Neutrophil (primary cell): ENCODE data around the gene SLC39A13.

ENCODE experiments used
- H3K27ac ChIP-seq: fragments of 200-600 bp; sonication (generic); 2 replicates; pipeline ENCODE4 v1.5.1; 2016; ENCODE audit warnings: mild to moderate bottlenecking, moderate library complexity
- H3K27me3 ChIP-seq: fragments of 200-600 bp; sonication (generic); 2 replicates; pipeline ENCODE4 v1.6.0; 2016; ENCODE audit warnings: mild to moderate bottlenecking
- H3K36me3 ChIP-seq: fragments of 200-600 bp; sonication (generic); 2 replicates; pipeline ENCODE4 v1.5.1; 2017
- H3K4me1 ChIP-seq, 2 experiments: fragments of 200-600 bp in 1 of 2; sonication (generic) in 1 of 2; 1 replicate in 1 of 2; 2 replicates in 1 of 2; pipeline versions ENCODE4 v1.5.1 to v1.6.1; 2013 to 2016; ENCODE audit warnings: low read depth in 1 of 2, low read length in 1 of 2, mild to moderate bottlenecking in 1 of 2, moderate library complexity in 1 of 2; ENCODE audit not compliant: control insufficient read depth in 1 of 2, insufficient read depth in 1 of 2
- H3K4me3 ChIP-seq, 2 experiments: fragments of 200-600 bp in 1 of 2; sonication (generic) in 1 of 2; 1 replicate in 1 of 2; 2 replicates in 1 of 2; pipeline ENCODE4 v1.5.1; 2013 to 2016; ENCODE audit warnings: low read depth in 1 of 2, low read length in 1 of 2, mild to moderate bottlenecking in 1 of 2, moderate library complexity in 1 of 2
- H3K9me3 ChIP-seq: fragments of 200-600 bp; sonication (generic); 2 replicates; pipeline ENCODE4 v1.5.1; 2016
- CTCF ChIP-seq: fragments of 200-600 bp; sonication (generic); IDR thresholded peaks from 2 replicates; pipeline ENCODE4 v1.5.1; 2016; ENCODE audit warnings: antibody characterized with exemption

The SLC39A13 gene

DNA sequence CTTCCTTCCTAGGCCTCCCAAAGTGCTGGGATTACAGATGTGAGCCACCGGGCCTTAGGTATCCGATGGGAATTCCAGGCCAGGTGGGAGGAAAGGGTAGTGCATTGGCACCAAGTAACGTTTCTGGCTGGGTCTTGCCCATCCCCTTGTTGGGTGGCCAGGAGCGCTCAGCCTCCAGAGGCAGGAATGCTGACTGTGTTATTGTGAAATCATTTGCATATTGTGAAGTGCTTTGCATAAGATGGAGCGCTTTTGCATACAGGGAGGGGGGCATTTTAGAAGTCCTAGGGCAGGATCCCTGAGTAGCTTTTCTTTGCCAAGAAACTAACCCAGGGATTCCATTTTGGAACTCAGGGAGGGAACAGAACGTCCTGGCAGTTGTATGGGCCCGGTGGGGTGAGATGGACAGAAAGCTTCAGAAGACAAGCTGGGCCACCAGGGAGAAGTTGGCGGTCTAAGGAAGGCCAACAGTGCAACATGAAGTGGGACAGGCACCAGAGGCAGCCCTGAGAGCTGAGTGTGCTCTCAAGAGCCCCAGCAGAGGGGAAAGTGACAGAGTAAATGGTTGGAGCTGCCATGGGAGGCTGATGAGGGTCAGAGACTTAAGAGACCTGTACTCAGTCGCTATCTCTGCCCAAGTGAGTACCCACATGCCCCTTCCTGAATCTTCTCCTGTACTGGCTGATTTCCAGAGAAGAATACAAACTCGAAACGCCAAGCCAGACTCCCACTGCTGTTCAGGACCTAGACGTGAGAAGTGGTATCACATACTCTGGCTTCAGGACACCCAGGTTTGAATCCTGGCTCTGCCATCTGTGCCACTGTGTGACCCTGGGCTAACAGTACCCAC lies 1.3 kb upstream of the SLC39A13 start:
- Histone ChIP-seq H3K4me3 (peak overlapping the region; percentile 80 to 93), H3K27ac (peak overlapping the region; percentile 100), H3K9me3 (no peaks in the 10 kb centered on the region), H3K4me1 (peaks cover 50 to 61% of the 10 kb centered on the region in 2 experiments), H3K36me3 (no peaks in the 10 kb centered on the region), H3K27me3 (no peaks in the 10 kb centered on the region)
- peak; percentile 36 for TF ChIP-seq CTCF

DNA sequence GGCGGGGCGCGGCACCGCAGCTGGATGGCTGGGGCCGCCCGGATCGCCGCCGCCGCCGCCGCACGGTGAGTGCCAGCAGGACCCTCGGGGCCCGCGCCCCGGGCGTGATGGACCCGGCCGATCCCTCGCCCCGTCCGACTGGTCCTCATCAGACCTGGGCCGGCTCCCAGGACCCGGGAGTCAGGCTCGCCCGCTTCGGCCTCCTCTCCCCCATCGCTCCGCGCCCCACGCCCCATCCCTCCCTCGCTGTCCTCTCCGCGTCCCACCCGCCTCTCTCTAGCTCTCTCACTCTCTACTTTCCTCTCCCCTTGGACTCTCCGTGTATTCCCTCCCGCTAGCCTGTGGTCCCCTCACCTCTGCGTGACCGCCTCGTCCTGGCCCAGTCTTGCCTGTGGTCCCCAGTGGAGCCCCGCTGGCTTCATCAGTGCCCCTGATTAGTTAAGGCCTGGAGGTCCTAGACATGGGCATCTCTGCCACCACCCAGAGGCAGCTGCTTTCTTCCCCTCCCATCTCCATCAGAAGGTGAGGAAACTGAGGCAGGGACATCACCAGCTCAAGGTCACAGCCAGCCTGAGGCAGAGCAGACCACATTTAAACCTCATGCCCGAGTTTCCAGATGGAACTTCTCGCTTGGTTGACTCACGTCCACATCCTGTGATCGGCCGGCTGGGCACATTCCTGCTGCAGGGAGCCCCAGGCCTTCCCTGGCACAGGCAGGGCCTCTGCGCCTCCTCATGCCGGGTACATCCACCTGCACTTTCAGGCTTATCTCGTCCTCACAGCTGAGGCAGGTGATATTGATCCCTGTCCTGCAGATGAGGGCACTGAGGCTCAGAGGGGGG lies 429 bp downstream of the SLC39A13 start:
- Histone ChIP-seq H3K9me3 (no peaks in the 10 kb centered on the region), H3K36me3 (peaks cover 6% of the 10 kb centered on the region), H3K4me1 (peaks cover 35 to 46% of the 10 kb centered on the region in 2 experiments), H3K27ac (peak overlapping the region; percentile 100), H3K4me3 (peak overlapping the region; percentile 80 to 93), H3K27me3 (no peaks in the 10 kb centered on the region)
- no peak for TF ChIP-seq CTCF

- H3K4me1 ChIP-seq: peaks cover 34 to 46% of the 10 kb centered on the region in 2 experiments
- H3K27ac ChIP-seq: peak overlapping the region; percentile 100
- no peaks in the 10 kb centered on the region for H3K27me3 ChIP-seq
- no peak for TF ChIP-seq CTCF
- no peaks in the 10 kb centered on the region for H3K9me3 ChIP-seq
- H3K36me3 ChIP-seq: peaks cover 15% of the 10 kb centered on the region
- no peak overlapping the region for H3K4me3 ChIP-seq
Observed at GRCh38 chr11:47409440-47410369, 1.3 kb downstream of the SLC39A13 start.

GRCh38 chr11:47410370-47411264 lies 2.2 kb downstream of the SLC39A13 start:
- Histone ChIP-seq H3K36me3 (peaks cover 24% of the 10 kb centered on the region), H3K4me3 (no peak overlapping the region), H3K27me3 (no peaks in the 10 kb centered on the region), H3K27ac (peak overlapping the region; percentile 18), H3K9me3 (no peaks in the 10 kb centered on the region), H3K4me1 (peaks cover 28 to 40% of the 10 kb centered on the region in 2 experiments)
- no peak for TF ChIP-seq CTCF
